K562 (cell line): Measurements from ENCODE around the gene RALGAPA2. TPM values are rescaled to one million over a fixed set of nuclear protein-coding genes. Genes with fewer than 3 reads are reported as not detected.

Experiments used
- ATAC-seq: fragments of 200-7000 bp; cut with Tn5 transposase; 3 replicates; pipeline ENCODE4 v1.9.1; 2020; ENCODE audit warnings: moderate library complexity
- BruUV-seq: library from RNA; stranded (reverse); fragments of 400-500 nt; replicated peaks from 2 replicates; lab custom pipeline; 2021; lab: Mats Ljungman, UMichigan
- CTCF ChIA-PET: fragments of 300-600 bp; formaldehyde crosslinking; extraction: SDS; loops from one replicate; lab custom pipeline; 2021; ENCODE audit warnings: low intra/inter-chr PET ratio; lab: Yijun Ruan, JAX
- POLR2A ChIA-PET: fragments of 300-600, 350-650 bp; sonication (Branson Sonifier 250); formaldehyde crosslinking; extraction: SDS; loops from one replicate; lab custom pipeline; 2021; ENCODE audit warnings: antibody characterized with exemption, inconsistent platforms; lab: Yijun Ruan, JAX
- DNase-seq, 4 experiments: peaks; one replicate each; pipeline versions ENCODE4 v3.0.0 to v3.0.0-alpha.2; 2011 to 2018; ENCODE audit warnings: low spot score in 3 of 4, mixed read lengths in 3 of 4; ENCODE audit errors: extremely low read depth in 1 of 4
- FAIRE-seq: peaks from 2 replicates; lab custom pipeline; 2011; peaks lifted over from hg19 to GRCh38; lab: Jason Lieb, UNC
- H2AFZ ChIP-seq: 2 replicates; pipeline ENCODE4 v1.6.0; 2011; ENCODE audit warnings: low read depth, low read length, control low read depth, inconsistent platforms
- H3K27ac ChIP-seq: fragments of 200-600 bp; 3 replicates; pipeline ENCODE4 v1.8.0; 2011; ENCODE audit warnings: low read depth, mild to moderate bottlenecking, control low read depth, inconsistent platforms, low read length, moderate library complexity, mixed read lengths; ENCODE audit errors: extremely low read depth
- H3K27me3 ChIP-seq, 2 experiments: fragments of 300-600 bp in 1 of 2; 2 replicates in 1 of 2; 3 replicates in 1 of 2; pipeline versions ENCODE4 v1.6.0 to v1.8.0; 2011; ENCODE audit warnings: inconsistent platforms in 2 of 2, low read length in 2 of 2, mild to moderate bottlenecking in 1 of 2, mixed read lengths in 1 of 2, moderate library complexity in 1 of 2; ENCODE audit not compliant: control insufficient read depth in 2 of 2, insufficient read depth in 2 of 2
- H3K36me3 ChIP-seq: fragments of 300-600 bp; 3 replicates; pipeline ENCODE4 v1.8.0; 2011; ENCODE audit warnings: mild to moderate bottlenecking, low read length, inconsistent platforms; ENCODE audit not compliant: control insufficient read depth, insufficient read depth
- H3K4me1 ChIP-seq, 2 experiments: fragments of 200-600 bp in 1 of 2; replicated peaks in 1 of 2; 2 replicates in 1 of 2; 3 replicates in 1 of 2; pipeline versions ENCODE4 v1.5.1 to v1.8.0; 2011; ENCODE audit warnings: inconsistent platforms in 2 of 2, low read length in 2 of 2, mild to moderate bottlenecking in 1 of 2, mixed read lengths in 1 of 2, moderate library complexity in 1 of 2; ENCODE audit not compliant: control insufficient read depth in 2 of 2, insufficient read depth in 2 of 2
- H3K4me2 ChIP-seq: 2 replicates; pipeline ENCODE4 v1.6.1; 2011; ENCODE audit warnings: low read length, control low read depth, inconsistent platforms, mixed read lengths; ENCODE audit not compliant: insufficient read depth
- H3K4me3 ChIP-seq: fragments of 200-600 bp; sonication (generic), shearing (Covaris generic); 2 replicates; pipeline ENCODE4 v1.5.1; 2016; ENCODE audit warnings: control low read depth, inconsistent platforms
- H3K79me2 ChIP-seq: fragments of 200-600 bp; 3 replicates; pipeline ENCODE4 v1.8.0; 2011; ENCODE audit warnings: low read length, inconsistent platforms; ENCODE audit not compliant: control insufficient read depth, insufficient read depth
- H3K9ac ChIP-seq, 2 experiments: 2 replicates each; pipeline versions ENCODE4 v1.6.0 to v1.6.1; 2011; ENCODE audit warnings: low read depth in 2 of 2, low read length in 2 of 2, control low read depth in 1 of 2, inconsistent platforms in 1 of 2, mild to moderate bottlenecking in 1 of 2, mixed read lengths in 1 of 2; ENCODE audit not compliant: insufficient read depth in 1 of 2
- H3K9me1 ChIP-seq: one replicate; pipeline ENCODE4 v1.6.0; 2011; ENCODE audit warnings: inconsistent platforms, mild to moderate bottlenecking, low read length, moderate library complexity; ENCODE audit not compliant: control insufficient read depth, insufficient read depth
- H3K9me3 ChIP-seq: replicated peaks from 2 replicates; pipeline ENCODE4 v1.5.1; 2011; ENCODE audit warnings: low read depth, low read length, inconsistent platforms; ENCODE audit not compliant: control insufficient read depth, insufficient read depth
- H4K20me1 ChIP-seq: replicated peaks from 2 replicates; pipeline ENCODE4 v1.6.1; 2011; ENCODE audit warnings: low read length, inconsistent platforms, mixed read lengths; ENCODE audit not compliant: control insufficient read depth, insufficient read depth
- ETV5 ChIP-seq: sonication (generic); formaldehyde crosslinking; IDR thresholded peaks from 2 replicates; pipeline ENCODE4 v1.4.0; 2020; ENCODE audit warnings: low read depth, mild to moderate bottlenecking, missing genetic modification reagents
- FOXA1 ChIP-seq: fragments of 450-650 bp; IDR thresholded peaks from 2 replicates; pipeline ENCODE4 v1.6.1; 2016; ENCODE audit warnings: mild to moderate bottlenecking, borderline replicate concordance
- HDAC6 ChIP-seq: IDR thresholded peaks from 2 replicates; pipeline ENCODE4 v1.6.1; 2012; ENCODE audit warnings: low read depth, mild to moderate bottlenecking, control low read depth, inconsistent platforms, low read length, moderate library complexity
- TAL1 ChIP-seq: fragments of 450-650 bp; IDR thresholded peaks from 2 replicates; pipeline ENCODE4 v1.6.1; 2016; ENCODE audit warnings: mild to moderate bottlenecking
- ZNF41 ChIP-seq: fragments of 250-450 bp; sonication (Bioruptor Pico); conservative IDR thresholded peaks from 2 replicates; pipeline ENCODE4 v1.4.0; 2020; ENCODE audit warnings: mild to moderate bottlenecking
- WGBS: fragments of 100-300 bp; shearing (Covaris generic); methylation state at CpG from one replicate; pipeline ENCODE4 v1.1.6; 2016; ENCODE audit warnings: low coverage, mixed read lengths; ENCODE audit not compliant: insufficient coverage; ENCODE audit errors: missing lambda C conversion rate; 5-methylcytosine and 5-hydroxymethylcytosine counted together
- in situ Hi-C: fragments of 300-500 bp; cut with MboI; formaldehyde crosslinking; loops from 4 replicates; pipeline ENCODE4 v1.15.0; 2018; ENCODE audit warnings: inconsistent platforms, mixed read lengths
- intact Hi-C: fragments of 100-400 bp; cut with micrococcal nuclease; formaldehyde crosslinking; loops from 2 replicates; pipeline ENCODE4 v1.14.2; 2022
- polyA plus RNA-seq, 8 experiments: library from polyadenylated mRNA; depleted of rRNA in 4 of 8; stranded (reverse) in 5 of 8; unstranded in 3 of 8; fragments of >200 nt; fragmentation: Nextera tagmentation in 2 of 8; fragmentation: Illumina TruSeq in 1 of 8; extraction: Ambion mirVana in 2 of 8; extraction: Trizol in 1 of 8; gene quantifications; 2 replicates each; pipeline versions ENCODE4 v1.2.1 to v1.2.3, GENCODE V29; 2011 to 2014; ENCODE audit warnings: inconsistent platforms in 1 of 8, missing spikeins in 1 of 8
- total RNA-seq, 7 experiments: library from RNA; depleted of rRNA in 6 of 7; stranded (reverse); fragments of >200 nt in 6 of 7; fragmentation: Illumina TruSeq in 2 of 7; extraction: Trizol in 2 of 7; gene quantifications; 2 replicates each; pipeline versions ENCODE4 v1.2.1 to v1.2.3, GENCODE V29; 2011 to 2021; ENCODE audit warnings: low replicate concordance in 1 of 7
- TF ChIP-seq, protein P1 (sequence below): fragments of 250-450 bp; sonication (Bioruptor Pico); IDR thresholded peaks from 2 replicates; pipeline ENCODE4 v1.5.0; 2021; ENCODE audit warnings: mild to moderate bottlenecking, moderate library complexity

RALGAPA2 gene
- total and polyA plus RNA-seq, 9 of the 15 experiments (the other 6 are each of a cell fraction or from before 2014, with no cell fraction given): 0.35 to 2.7 (median 1.4) TPM

DNA sequence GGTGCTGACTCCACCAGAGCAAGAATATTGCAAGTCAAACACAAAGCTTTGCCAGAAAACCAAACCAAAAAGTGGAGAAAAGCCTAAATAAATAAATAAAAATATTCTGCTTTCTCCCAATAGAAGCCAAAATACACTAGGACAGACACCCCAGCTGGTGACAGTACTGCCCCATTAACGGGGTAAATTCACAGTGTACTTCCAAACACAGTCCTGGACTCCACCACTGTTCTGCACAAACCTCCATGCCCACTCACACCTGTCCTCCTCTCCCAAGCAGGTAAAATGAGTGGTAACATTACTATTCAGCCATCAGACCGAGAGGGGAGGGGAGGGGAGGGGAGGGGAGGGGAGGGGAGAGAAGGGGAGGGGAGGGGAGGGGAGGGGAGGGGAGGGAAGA, 70.7 kb downstream of the RALGAPA2 start:
- H3K4me2 ChIP-seq: no peak overlapping the region
- no peak overlapping the region for H2AFZ ChIP-seq
- no TSS peak for BruUV-seq
- FAIRE-seq: no peak
- H3K4me1 ChIP-seq: peaks cover 0 to 7% of the 10 kb centered on the region in 2 experiments; a peak in 2 of 5 replicates
- in situ Hi-C loops (no loop called here), intact Hi-C loops (no loop called here)
- no peak for TF ChIP-seq TAL1
- no peak for TF ChIP-seq ETV5 (CRISPR knock-in tag)
- TF ChIP-seq HDAC6: no peak
- TF ChIP-seq, protein P1, sequence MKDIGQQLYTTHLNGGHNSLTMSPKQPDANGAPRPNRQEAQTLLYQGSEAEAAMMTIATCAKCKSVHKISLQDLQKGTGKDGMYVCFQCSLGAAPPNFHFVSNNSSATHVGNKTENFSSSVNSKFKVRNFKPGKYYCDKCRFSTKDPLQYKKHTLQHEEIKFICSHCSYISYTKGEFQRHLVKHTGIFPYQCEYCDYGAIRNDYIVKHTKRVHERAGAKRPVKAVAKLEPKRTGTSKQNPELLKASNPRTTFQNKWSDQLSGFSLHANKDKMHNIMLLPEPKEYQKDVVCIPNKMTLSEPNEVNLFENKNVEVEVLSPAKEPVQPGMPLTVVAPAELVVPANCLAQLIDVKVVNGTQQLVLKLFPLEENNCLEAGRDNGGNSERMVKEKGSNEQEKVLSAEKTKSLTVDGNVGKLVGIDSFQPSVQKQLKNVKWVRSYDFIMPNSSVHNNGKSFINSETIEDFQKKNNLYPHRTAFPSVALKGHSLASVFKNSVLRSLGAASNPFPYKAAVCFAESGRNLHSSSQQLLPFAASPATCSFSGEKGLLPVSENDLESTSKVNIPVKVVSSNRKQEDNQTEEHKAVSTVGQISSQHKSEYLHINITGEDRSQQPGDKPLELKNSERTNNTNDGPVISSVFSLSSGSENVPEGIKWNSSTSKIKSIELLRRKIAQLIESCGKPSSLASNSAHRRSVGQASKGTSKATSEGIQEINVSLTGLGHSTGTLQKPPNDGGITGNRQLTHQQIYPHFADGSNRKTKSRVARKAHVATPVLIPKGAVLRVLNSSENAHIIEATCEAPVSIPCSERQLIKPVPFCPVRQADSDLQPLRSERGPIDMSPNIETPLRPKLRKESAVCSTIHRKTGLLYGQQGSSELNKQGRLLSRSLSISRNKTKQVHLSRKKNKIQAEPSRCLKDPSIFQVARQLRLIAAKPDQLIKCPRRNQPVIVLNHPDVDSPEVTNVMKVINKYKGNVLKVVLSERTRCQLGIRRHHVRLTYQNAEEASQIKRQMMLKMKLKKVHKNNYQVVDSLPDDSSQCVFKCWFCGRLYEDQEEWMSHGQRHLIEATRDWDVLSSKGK (CRISPR knock-in tag): no peak
- no peak for TF ChIP-seq FOXA1
- TF ChIP-seq ZNF41 (CRISPR knock-in tag): no peak
- TF ChIP-seq, all 486 proteins: peak for 0
- Histone ChIP-seq H3K27me3 (no peaks in the 10 kb centered on the region), H3K9me3 (no peaks in the 10 kb centered on the region), H3K9me1 (no peaks in the 10 kb centered on the region), H3K27ac (no peak overlapping the region), H3K36me3 (no peaks in the 10 kb centered on the region), H3K79me2 (no peaks in the 10 kb centered on the region), H3K4me3 (no peak overlapping the region), H3K9ac (no peak overlapping the region), H4K20me1 (no peaks in the 10 kb centered on the region)
- ChIA-PET POLR2A (interaction anchor here (0.6 kb wide), 1 partner anchor 186 kb away, joined by 3 read pairs; no protein-coding TSS in a partner anchor), CTCF (no interaction called here)
- no CpG with 5 or more reads among the region's 2 CpGs for WGBS
- ATAC-seq (no peak), DNase-seq (no peak)
